Lower lobe of right lung (tissue), 2 donors: ENCODE data around the gene VAT1L. TPM values are rescaled to one million over a fixed set of nuclear protein-coding genes. Genes with fewer than 3 reads are reported as not detected.

Experiments used
- ATAC-seq, 2 donors: fragments of 200-7000 bp; cut with Tn5 transposase; one replicate each; pipeline ENCODE4 v1.9.1; 2020 to 2022; ENCODE audit warnings: mild to moderate bottlenecking in 2 of 2, moderate library complexity in 2 of 2
- DNase-seq: peaks from one replicate; pipeline ENCODE4 v3.0.0-alpha.2; 2020
- H3K27ac ChIP-seq: fragments of 200-600 bp; one replicate; pipeline ENCODE4 v1.8.0; 2022
- H3K27me3 ChIP-seq: fragments of 200-600 bp; one replicate; pipeline ENCODE4 v1.8.0; 2022; ENCODE audit warnings: low read depth
- H3K36me3 ChIP-seq: fragments of 200-600 bp; one replicate; pipeline ENCODE4 v1.8.0; 2022; ENCODE audit warnings: mild to moderate bottlenecking
- H3K4me1 ChIP-seq: fragments of 200-600 bp; one replicate; pipeline ENCODE4 v1.8.0; 2022
- H3K4me3 ChIP-seq: fragments of 200-600 bp; one replicate; pipeline ENCODE4 v1.8.0; 2022; ENCODE audit warnings: mild to moderate bottlenecking
- H3K9me3 ChIP-seq: fragments of 200-600 bp; one replicate; pipeline ENCODE4 v1.8.0; 2022
- CTCF ChIP-seq: fragments of 200-600 bp; IDR thresholded peaks from one replicate; pipeline ENCODE4 v1.8.0; 2022; ENCODE audit warnings: antibody characterized with exemption, mild to moderate bottlenecking
- intact Hi-C: fragments of 100-400 bp; cut with DNase I; formaldehyde crosslinking; loops from one replicate; pipeline ENCODE4 v1.11.0; 2022
- total RNA-seq: library from RNA; stranded (reverse); fragmentation: NEBNext Ultra II Directional; extraction: Animal tissue kit (Norgen Biotek cat#: 25700); gene quantifications from one replicate; pipeline ENCODE4 v1.2.1, GENCODE V29; 2021
- donor health status: DM: no; HTN: yes; CAD: no; lungs with severe emphysema.

The VAT1L gene
- total RNA-seq, 1 donor from 2014 or later, result 0.38 TPM

GRCh38 chr16:77881355-77882030 lies 93.1 kb downstream of the VAT1L start:
- Histone ChIP-seq H3K27ac (no peak overlapping the region), H3K36me3 (no peaks in the 10 kb centered on the region), H3K4me1 (no peaks in the 10 kb centered on the region), H3K9me3 (no peaks in the 10 kb centered on the region), H3K4me3 (no peak overlapping the region), H3K27me3 (no peaks in the 10 kb centered on the region)
- no peak for TF ChIP-seq CTCF
- intact Hi-C loops, result no loop called here
- ATAC-seq (no peak), DNase-seq (no peak)

DNA sequence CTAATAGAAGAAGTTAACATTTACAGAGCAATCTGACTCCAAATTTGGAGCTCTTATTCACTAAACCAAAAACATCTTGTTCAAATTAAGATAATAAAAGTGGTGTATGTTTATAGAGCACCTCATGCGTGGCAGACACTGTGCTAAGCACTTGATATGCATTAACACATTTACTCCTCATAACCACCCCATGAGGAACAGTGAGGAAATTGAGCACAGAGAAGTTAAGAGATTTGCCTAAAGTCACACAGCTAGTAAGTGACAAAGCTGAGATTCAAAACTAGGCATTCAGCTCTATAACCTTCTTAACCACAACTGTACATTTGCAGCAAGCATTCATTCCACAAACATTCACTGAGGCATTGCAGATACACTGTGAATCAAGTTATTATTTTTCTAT lies 94.0 kb downstream of the VAT1L start:
- no peak for DNase-seq
- no peaks in the 10 kb centered on the region for H3K9me3 ChIP-seq
- H3K4me1 ChIP-seq, result no peaks in the 10 kb centered on the region
- no peak overlapping the region for H3K27ac ChIP-seq
- no peak overlapping the region for H3K4me3 ChIP-seq
- intact Hi-C loops, result no loop called here
- ATAC-seq, result no peak
- no peaks in the 10 kb centered on the region for H3K36me3 ChIP-seq
- H3K27me3 ChIP-seq, result no peaks in the 10 kb centered on the region
- no peak for TF ChIP-seq CTCF

GRCh38 chr16:77885571-77886295 lies 97.4 kb downstream of the VAT1L start:
- no peak for TF ChIP-seq CTCF
- no peaks in the 10 kb centered on the region for H3K9me3 ChIP-seq
- no peaks in the 10 kb centered on the region for H3K36me3 ChIP-seq
- DNase-seq (no peak), ATAC-seq (no peak)
- no peak overlapping the region for H3K4me3 ChIP-seq
- H3K27ac ChIP-seq, result no peak overlapping the region
- intact Hi-C loops, result no loop called here
- peaks cover 3% of the 10 kb centered on the region for H3K27me3 ChIP-seq
- no peaks in the 10 kb centered on the region for H3K4me1 ChIP-seq

DNA sequence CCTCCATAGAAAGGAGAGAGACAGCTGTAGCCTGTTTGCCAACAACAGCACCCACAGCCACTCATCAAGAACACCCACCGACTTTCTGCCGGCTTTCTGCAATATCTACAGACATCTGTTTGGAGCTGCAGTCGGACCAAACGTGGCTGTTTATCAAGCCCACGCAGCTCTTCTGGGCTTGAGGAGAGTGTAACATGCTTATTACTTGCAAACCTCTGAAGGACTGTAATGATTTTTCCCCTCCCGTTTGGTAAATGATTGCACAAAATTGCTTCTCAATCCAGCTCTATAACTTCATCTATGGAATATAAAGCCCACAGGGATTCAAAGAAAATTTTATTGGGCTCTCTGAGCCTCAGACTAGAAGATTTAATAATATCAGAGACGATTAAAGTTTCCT lies 100.5 kb downstream of the VAT1L start:
- no peak for DNase-seq
- intact Hi-C loops, result no loop called here
- Histone ChIP-seq H3K4me3 (no peak overlapping the region), H3K27me3 (peaks cover 3% of the 10 kb centered on the region), H3K9me3 (no peaks in the 10 kb centered on the region), H3K36me3 (no peaks in the 10 kb centered on the region), H3K27ac (no peak overlapping the region), H3K4me1 (no peaks in the 10 kb centered on the region)
- no peak for ATAC-seq
- no peak for TF ChIP-seq CTCF

DNA sequence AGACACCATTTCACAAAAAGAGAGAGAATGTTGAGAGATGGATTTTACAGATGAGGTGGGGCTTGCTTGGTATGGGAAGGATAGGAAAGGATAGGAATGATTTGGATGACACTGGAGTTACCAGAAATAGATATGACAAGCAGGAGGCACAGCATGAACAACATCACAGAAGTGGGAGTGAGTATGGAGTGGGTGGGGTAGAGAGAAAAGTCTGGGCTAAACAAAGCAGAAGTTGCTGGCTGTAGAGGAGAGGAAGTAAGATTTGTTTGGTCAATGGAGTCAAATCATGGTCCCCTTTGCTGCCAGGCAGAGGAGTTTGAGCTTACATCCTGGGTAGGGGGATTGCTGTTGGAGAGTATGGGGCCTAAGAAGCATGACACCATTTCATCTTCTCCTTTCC lies 101.7 kb downstream of the VAT1L start:
- Histone ChIP-seq H3K4me3 (no peak overlapping the region), H3K27me3 (peaks cover 3% of the 10 kb centered on the region), H3K27ac (no peak overlapping the region), H3K4me1 (no peaks in the 10 kb centered on the region), H3K9me3 (no peaks in the 10 kb centered on the region), H3K36me3 (no peaks in the 10 kb centered on the region)
- intact Hi-C loops, result no loop called here
- ATAC-seq (no peak), DNase-seq (no peak)
- TF ChIP-seq CTCF, result no peak
